ENCODE data around the gene RGS10. TPM values are rescaled to one million over a fixed set of nuclear protein-coding genes. Genes with fewer than 3 reads are reported as not detected.
A peak's percentile ranks its signal among the peaks of the same experiment; 100 is the strongest.

The RGS10 gene
- total RNA-seq, 1 experiment from 2014 or later: 22.6 TPM

- DNase-seq (ENCODE audit: low spot score) (no peak), ATAC-seq (no peak)
- Mint-ChIP-seq H3K9me3 (no peaks in the 10 kb centered on the region), H3K4me3 (no peak overlapping the region), H3K36me3 (peaks cover 2% of the 10 kb centered on the region; the same call in 1 of the 2 replicates), H3K4me1 (peaks cover 20% of the 10 kb centered on the region), H3K27ac (0 out of 2 replicates have a peak overlapping the region, but pooled peaks have one; percentile 29), H3K27me3 (ENCODE audit: low read depth) (no peaks in the 10 kb centered on the region)
- ChIA-PET POLR2A (no interaction called here), CTCF (interaction anchor here (1.4 kb wide), 1 partner anchor 317 kb away, joined by 4 read pairs; no protein-coding TSS in a partner anchor)
- TF ChIP-seq CREB1 (CRISPR knock-in tag; IDR thresholded peaks at IDR 0.05) (no peak), FOXK1 (CRISPR knock-in tag; IDR thresholded peaks at IDR 0.05) (no peak), ZNF219 (CRISPR knock-in tag; IDR thresholded peaks at IDR 0.05; ENCODE audit: borderline replicate concordance) (no peak), E2F1 (CRISPR knock-in tag; IDR thresholded peaks at IDR 0.05) (no peak), ZNF281 (CRISPR knock-in tag; IDR thresholded peaks at IDR 0.05) (no peak), GABPB1 (CRISPR knock-in tag; IDR thresholded peaks at IDR 0.05) (no peak), ZSCAN18 (CRISPR knock-in tag; IDR thresholded peaks at IDR 0.05) (no peak), PRDM15 (CRISPR knock-in tag; IDR thresholded peaks at IDR 0.05) (no peak), JAZF1 (CRISPR knock-in tag; IDR thresholded peaks at IDR 0.05) (no peak), FOXJ3 (CRISPR knock-in tag; IDR thresholded peaks at IDR 0.05; ENCODE audit: borderline replicate concordance) (no peak), ZNF671 (CRISPR knock-in tag; IDR thresholded peaks at IDR 0.05) (no peak), STAT6 (CRISPR knock-in tag; conservative IDR thresholded peaks at IDR 0.05; ENCODE audit: low read depth) (no peak)
Observed at GRCh38 chr10:119515511-119516045, 26.9 kb downstream of the RGS10 start.

- CTCF ChIA-PET: no interaction called here
- ATAC-seq: no peak
- TF ChIP-seq PRDM15 (CRISPR knock-in tag; IDR thresholded peaks at IDR 0.05): no peak
- no peak for TF ChIP-seq USF1 (CRISPR knock-in tag; IDR thresholded peaks at IDR 0.05)
- TF ChIP-seq ZNF121 (CRISPR knock-in tag; IDR thresholded peaks at IDR 0.05): no peak
- no peak for TF ChIP-seq ATF1 (CRISPR knock-in tag; IDR thresholded peaks at IDR 0.05)
Observed at GRCh38 chr10:119514819-119515218, 27.7 kb downstream of the RGS10 start.

More at GRCh38 chr10:119514819-119515218, 27.7 kb downstream of the RGS10 start:
- no peak overlapping the region for H3K27ac Mint-ChIP-seq
- peaks cover 20% of the 10 kb centered on the region for H3K4me1 Mint-ChIP-seq
- H3K4me3 Mint-ChIP-seq: no peak overlapping the region
- no peaks in the 10 kb centered on the region for H3K9me3 Mint-ChIP-seq
- no peak for DNase-seq (ENCODE audit: low spot score)
- H3K27me3 Mint-ChIP-seq (ENCODE audit: low read depth): no peaks in the 10 kb centered on the region
- POLR2A ChIA-PET: no interaction called here
- H3K36me3 Mint-ChIP-seq: peaks cover 2% of the 10 kb centered on the region; the same call in 1 of the 2 replicates

Measured in WTC11 (cell line).